ENCODE measurements around the gene GRB14. TPM values are rescaled to one million over a fixed set of nuclear protein-coding genes. Genes with fewer than 3 reads are reported as not detected.

The GRB14 gene
- total RNA-seq, 2 experiments from 2014 or later = not detected

GRCh38 chr2:164661349-164661748, 40.1 kb upstream of the GRB14 start:
- DNase-seq (ENCODE audit: low spot score) = no peak
- no peaks in the 10 kb centered on the region for H3K9me2 ChIP-seq (ENCODE audit: insufficient read depth, low read length)
- no peak overlapping the region for H3K27ac ChIP-seq (ENCODE audit: low read depth, low read length, poor library complexity, severe bottlenecking)
- BruUV-seq (replicated peaks) = no TSS peak
- intact Hi-C loops (cut with micrococcal nuclease; ENCODE audit: unreplicated experiment) = no loop called here
- POLR2A ChIA-PET = interaction anchor here (0.6 kb wide), 1 partner anchor 656 kb away, joined by 4 read pairs; no protein-coding TSS in a partner anchor
- H3K4me2 ChIP-seq (ENCODE audit: low read length) = no peak overlapping the region
- no peaks in the 10 kb centered on the region for H4K20me1 ChIP-seq (ENCODE audit: insufficient read depth, low read length)
- CTCF ChIA-PET (ENCODE audit: unreplicated experiment) = no interaction called here
- no peaks in the 10 kb centered on the region for H3K4me1 ChIP-seq (ENCODE audit: insufficient read depth, low read length, poor library complexity, severe bottlenecking)
- no peak overlapping the region for H2AFZ ChIP-seq (ENCODE audit: low read length)
- TF ChIP-seq EZH2phosphoT487 (IDR thresholded peaks at IDR 0.05; ENCODE audit: borderline replicate concordance, low read depth, low read length) = no peak
- TF ChIP-seq, protein P1, sequence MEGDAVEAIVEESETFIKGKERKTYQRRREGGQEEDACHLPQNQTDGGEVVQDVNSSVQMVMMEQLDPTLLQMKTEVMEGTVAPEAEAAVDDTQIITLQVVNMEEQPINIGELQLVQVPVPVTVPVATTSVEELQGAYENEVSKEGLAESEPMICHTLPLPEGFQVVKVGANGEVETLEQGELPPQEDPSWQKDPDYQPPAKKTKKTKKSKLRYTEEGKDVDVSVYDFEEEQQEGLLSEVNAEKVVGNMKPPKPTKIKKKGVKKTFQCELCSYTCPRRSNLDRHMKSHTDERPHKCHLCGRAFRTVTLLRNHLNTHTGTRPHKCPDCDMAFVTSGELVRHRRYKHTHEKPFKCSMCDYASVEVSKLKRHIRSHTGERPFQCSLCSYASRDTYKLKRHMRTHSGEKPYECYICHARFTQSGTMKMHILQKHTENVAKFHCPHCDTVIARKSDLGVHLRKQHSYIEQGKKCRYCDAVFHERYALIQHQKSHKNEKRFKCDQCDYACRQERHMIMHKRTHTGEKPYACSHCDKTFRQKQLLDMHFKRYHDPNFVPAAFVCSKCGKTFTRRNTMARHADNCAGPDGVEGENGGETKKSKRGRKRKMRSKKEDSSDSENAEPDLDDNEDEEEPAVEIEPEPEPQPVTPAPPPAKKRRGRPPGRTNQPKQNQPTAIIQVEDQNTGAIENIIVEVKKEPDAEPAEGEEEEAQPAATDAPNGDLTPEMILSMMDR (conservative IDR thresholded peaks at IDR 0.05; ENCODE audit: low read length) = no peak
- no peak overlapping the region for H3K4me3 ChIP-seq (ENCODE audit: low read depth, low read length, poor library complexity, severe bottlenecking)
- no peaks in the 10 kb centered on the region for H3K79me2 ChIP-seq (ENCODE audit: insufficient read depth, low read depth, low read length)
- H3K9me3 ChIP-seq (ENCODE audit: low read length) = no peaks in the 10 kb centered on the region
- no peaks in the 10 kb centered on the region for H3K36me3 ChIP-seq (ENCODE audit: insufficient read depth, low read length)

- intact Hi-C loops (cut with micrococcal nuclease; ENCODE audit: unreplicated experiment) = loop anchor here (5.0 kb wide), 1 partner anchor 715 kb away; no protein-coding TSS in a partner anchor
- CTCF ChIA-PET (ENCODE audit: unreplicated experiment) = no interaction called here
- no peak overlapping the region for H3K4me3 ChIP-seq (ENCODE audit: low read depth, low read length, poor library complexity, severe bottlenecking)
- no peaks in the 10 kb centered on the region for H3K9me3 ChIP-seq (ENCODE audit: low read length)
- H3K4me1 ChIP-seq (ENCODE audit: insufficient read depth, low read length, poor library complexity, severe bottlenecking) = no peaks in the 10 kb centered on the region
- no peaks in the 10 kb centered on the region for H3K36me3 ChIP-seq (ENCODE audit: insufficient read depth, low read length)
- no peaks in the 10 kb centered on the region for H3K79me2 ChIP-seq (ENCODE audit: insufficient read depth, low read depth, low read length)
- no peaks in the 10 kb centered on the region for H3K9me2 ChIP-seq (ENCODE audit: insufficient read depth, low read length)
- no peak overlapping the region for H2AFZ ChIP-seq (ENCODE audit: low read length)
- H3K27ac ChIP-seq (ENCODE audit: low read depth, low read length, poor library complexity, severe bottlenecking) = no peak overlapping the region
- TF ChIP-seq EZH2phosphoT487 (IDR thresholded peaks at IDR 0.05; ENCODE audit: borderline replicate concordance, low read depth, low read length) = no peak
- TF ChIP-seq, protein P1 (conservative IDR thresholded peaks at IDR 0.05; ENCODE audit: low read length) = no peak
- H4K20me1 ChIP-seq (ENCODE audit: insufficient read depth, low read length) = no peaks in the 10 kb centered on the region
- DNase-seq (ENCODE audit: low spot score) = no peak
- H3K4me2 ChIP-seq (ENCODE audit: low read length) = no peak overlapping the region
- BruUV-seq (replicated peaks) = no TSS peak
- POLR2A ChIA-PET = interaction anchor here (1.1 kb wide), 1 partner anchor 9 kb away, joined by 3 read pairs; no protein-coding TSS in a partner anchor
Measured at GRCh38 chr2:164657129-164657528, 35.8 kb upstream of the GRB14 start.

- TF ChIP-seq, protein P1 (conservative IDR thresholded peaks at IDR 0.05; ENCODE audit: low read length) = no peak
- TF ChIP-seq EZH2phosphoT487 (IDR thresholded peaks at IDR 0.05; ENCODE audit: borderline replicate concordance, low read depth, low read length) = no peak
- intact Hi-C loops (cut with micrococcal nuclease; ENCODE audit: unreplicated experiment) = loop anchor here (5.0 kb wide), 1 partner anchor 717 kb away; no protein-coding TSS in a partner anchor
- ChIA-PET CTCF (ENCODE audit: unreplicated experiment) (no interaction called here), POLR2A (no interaction called here)
- BruUV-seq (replicated peaks) = no TSS peak
- no peak overlapping the region for H3K4me2 ChIP-seq (ENCODE audit: low read length)
- DNase-seq (ENCODE audit: low spot score) = no peak
- no peak overlapping the region for H3K27ac ChIP-seq (ENCODE audit: low read depth, low read length, poor library complexity, severe bottlenecking)
- no peaks in the 10 kb centered on the region for H4K20me1 ChIP-seq (ENCODE audit: insufficient read depth, low read length)
- no peaks in the 10 kb centered on the region for H3K4me1 ChIP-seq (ENCODE audit: insufficient read depth, low read length, poor library complexity, severe bottlenecking)
- no peak overlapping the region for H2AFZ ChIP-seq (ENCODE audit: low read length)
- H3K9me3 ChIP-seq (ENCODE audit: low read length) = no peaks in the 10 kb centered on the region
- H3K4me3 ChIP-seq (ENCODE audit: low read depth, low read length, poor library complexity, severe bottlenecking) = no peak overlapping the region
- H3K36me3 ChIP-seq (ENCODE audit: insufficient read depth, low read length) = no peaks in the 10 kb centered on the region
- H3K79me2 ChIP-seq (ENCODE audit: insufficient read depth, low read depth, low read length) = no peaks in the 10 kb centered on the region
- H3K9me2 ChIP-seq (ENCODE audit: insufficient read depth, low read length) = no peaks in the 10 kb centered on the region
Measured at GRCh38 chr2:164655750-164656149, 34.5 kb upstream of the GRB14 start.
